H1 (cell line): ENCODE data around the gene ZNF568. TPM values are rescaled to one million over a fixed set of nuclear protein-coding genes. Genes with fewer than 3 reads are reported as not detected.

Experiments used
- CTCF ChIA-PET: fragments of 300-600 bp; sonication (Branson Sonifier 250); formaldehyde crosslinking; loops from one replicate; lab custom pipeline; 2021; ENCODE audit not compliant: partially characterized antibody; lab: Charles Lee
- POLR2A ChIA-PET: fragments of 300-600 bp; sonication (Branson Sonifier 250); formaldehyde crosslinking; loops from one replicate; lab custom pipeline; 2021; ENCODE audit warnings: inconsistent platforms; ENCODE audit not compliant: partially characterized antibody; lab: Charles Lee
- DNase-seq, 2 experiments: peaks; one replicate each; pipeline versions ENCODE4 v3.0.0 to v3.0.0-alpha.2; 2010 to 2022; ENCODE audit warnings: low spot score in 2 of 2, low read depth in 1 of 2, mixed read lengths in 1 of 2
- FAIRE-seq: peaks from 2 replicates; lab custom pipeline; 2011; peaks lifted over from hg19 to GRCh38; lab: Jason Lieb, UNC
- H2AFZ ChIP-seq: 2 replicates; pipeline ENCODE4 v1.8.1; 2012; ENCODE audit warnings: low read length, inconsistent platforms
- H2AK5ac ChIP-seq: 2 replicates; pipeline ENCODE4 v1.6.1; 2013; ENCODE audit warnings: low read depth, low read length
- H2BK120ac ChIP-seq: replicated peaks from 2 replicates; pipeline ENCODE3; 2013; ENCODE audit warnings: low read depth, low read length, inconsistent platforms
- H2BK12ac ChIP-seq: 2 replicates; pipeline ENCODE4 v1.6.1; 2013; ENCODE audit warnings: low read depth, low read length
- H2BK15ac ChIP-seq: 2 replicates; pipeline ENCODE4 v1.6.1; 2013; ENCODE audit warnings: low read length
- H2BK20ac ChIP-seq: 2 replicates; pipeline ENCODE4 v1.6.1; 2013; ENCODE audit warnings: low read length
- H2BK5ac ChIP-seq: 2 replicates; pipeline ENCODE4 v1.6.1; 2013; ENCODE audit warnings: low read depth, low read length
- H3K14ac ChIP-seq: 2 replicates; pipeline ENCODE4 v1.6.1; 2013; ENCODE audit warnings: inconsistent platforms; ENCODE audit not compliant: insufficient read length
- H3K18ac ChIP-seq: 2 replicates; pipeline ENCODE4 v1.6.1; 2013; ENCODE audit warnings: low read length; ENCODE audit errors: extremely low read depth
- H3K23ac ChIP-seq: 2 replicates; pipeline ENCODE4 v1.6.1; 2013; ENCODE audit warnings: inconsistent platforms; ENCODE audit not compliant: insufficient read length
- H3K23me2 ChIP-seq: 2 replicates; pipeline ENCODE4 v1.6.1; 2013; ENCODE audit warnings: low read depth, low read length
- H3K27ac ChIP-seq: 2 replicates; pipeline ENCODE4 v1.6.1; 2011; ENCODE audit warnings: low read depth, low read length, inconsistent platforms
- H3K27me3 ChIP-seq, 4 experiments: replicated peaks in 1 of 4; 1 replicate in 1 of 4; 2 replicates in 3 of 4; pipeline versions ENCODE4 v1.6.1 to v1.8.1; 2011 to 2013; ENCODE audit warnings: low read length in 3 of 4, mild to moderate bottlenecking in 3 of 4, inconsistent platforms in 2 of 4, mixed read lengths in 2 of 4, moderate library complexity in 1 of 4; ENCODE audit not compliant: control insufficient read depth in 3 of 4, insufficient read depth in 3 of 4; ENCODE audit errors: extremely low read depth in 1 of 4
- H3K36me3 ChIP-seq, 4 experiments: 2 replicates each; pipeline versions ENCODE4 v1.6.1 to v1.8.1; 2011 to 2013; ENCODE audit warnings: mild to moderate bottlenecking in 4 of 4, low read length in 3 of 4, moderate library complexity in 2 of 4, control low read depth in 1 of 4, inconsistent platforms in 1 of 4; ENCODE audit not compliant: insufficient read depth in 4 of 4, control insufficient read depth in 2 of 4
- H3K4ac ChIP-seq: replicated peaks from 2 replicates; pipeline ENCODE3; 2013; ENCODE audit warnings: low read length, low read depth, mixed read lengths, inconsistent platforms; ENCODE audit not compliant: insufficient read length
- H3K4me1 ChIP-seq, 4 experiments: replicated peaks in 1 of 4; 1 replicate in 1 of 4; 2 replicates in 3 of 4; pipeline versions ENCODE4 v1.6.1 to v1.8.1; 2011 to 2013; ENCODE audit warnings: low read length in 3 of 4, inconsistent platforms in 2 of 4, mixed read lengths in 1 of 4; ENCODE audit not compliant: insufficient read depth in 4 of 4, control insufficient read depth in 3 of 4
- H3K4me2 ChIP-seq, 2 experiments: 2 replicates each; pipeline versions ENCODE4 v1.6.1 to v1.8.1; 2011 to 2013; ENCODE audit warnings: low read depth in 2 of 2, low read length in 2 of 2, control low read depth in 1 of 2, inconsistent platforms in 1 of 2, mild to moderate bottlenecking in 1 of 2; ENCODE audit not compliant: insufficient read depth in 1 of 2
- H3K4me3 ChIP-seq, 4 experiments: fragments of 200-600, 300-600 bp in 1 of 4; sonication (generic), shearing (Covaris generic), sonication (Bioruptor Twin) in 1 of 4; 2 replicates each; pipeline versions ENCODE4 v1.5.1 to v1.8.1; 2011 to 2016; ENCODE audit warnings: low read length in 4 of 4, low read depth in 3 of 4, control low read depth in 2 of 4, inconsistent platforms in 2 of 4, mild to moderate bottlenecking in 2 of 4, mixed read lengths in 1 of 4, moderate library complexity in 1 of 4; ENCODE audit not compliant: insufficient read depth in 2 of 4; ENCODE audit errors: extremely low read depth in 1 of 4
- H3K56ac ChIP-seq: replicated peaks from 2 replicates; pipeline ENCODE3; 2013; ENCODE audit warnings: low read depth, mild to moderate bottlenecking, mixed read lengths, low read length, inconsistent platforms; ENCODE audit not compliant: insufficient read length
- H3K79me1 ChIP-seq: 2 replicates; pipeline ENCODE4 v1.6.1; 2013; ENCODE audit warnings: low read depth, low read length, control low read depth
- H3K79me2 ChIP-seq, 2 experiments: 2 replicates each; pipeline versions ENCODE4 v1.6.1 to v1.8.1; 2012 to 2013; ENCODE audit warnings: low read length in 2 of 2, mild to moderate bottlenecking in 2 of 2, inconsistent platforms in 1 of 2; ENCODE audit not compliant: insufficient read depth in 2 of 2, control insufficient read depth in 1 of 2
- H3K9ac ChIP-seq, 4 experiments: replicated peaks in 1 of 4; 1 replicate in 1 of 4; 2 replicates in 3 of 4; pipeline versions ENCODE4 v1.6.1 to v1.8.1; 2011 to 2013; ENCODE audit warnings: low read depth in 3 of 4, low read length in 3 of 4, control low read depth in 2 of 4, mild to moderate bottlenecking in 2 of 4, moderate library complexity in 2 of 4, inconsistent platforms in 1 of 4; ENCODE audit errors: extremely low read depth in 1 of 4
- H3K9me3 ChIP-seq, 2 experiments: 2 replicates each; pipeline versions ENCODE4 v1.6.1 to v1.8.1; 2012 to 2013; ENCODE audit warnings: mild to moderate bottlenecking in 2 of 2, moderate library complexity in 2 of 2, control low read depth in 1 of 2, inconsistent platforms in 1 of 2, low read depth in 1 of 2, low read length in 1 of 2, mixed read lengths in 1 of 2; ENCODE audit not compliant: insufficient read depth in 2 of 2
- H4K20me1 ChIP-seq, 2 experiments: replicated peaks in 1 of 2; 2 replicates each; pipeline versions ENCODE3 to v1.8.1; 2011 to 2013; ENCODE audit warnings: inconsistent platforms in 2 of 2, low read length in 2 of 2, mild to moderate bottlenecking in 1 of 2; ENCODE audit not compliant: insufficient read depth in 2 of 2, control insufficient read depth in 1 of 2
- H4K5ac ChIP-seq: 2 replicates; pipeline ENCODE4 v1.6.1; 2013; ENCODE audit warnings: low read length, low read depth, mixed read lengths, inconsistent platforms; ENCODE audit not compliant: insufficient read length
- H4K8ac ChIP-seq: 2 replicates; pipeline ENCODE4 v1.8.0; 2013; ENCODE audit warnings: mild to moderate bottlenecking, moderate library complexity, low read length, inconsistent platforms; ENCODE audit not compliant: insufficient read depth; ENCODE audit errors: extremely low read depth
- H4K91ac ChIP-seq: replicated peaks from 2 replicates; pipeline ENCODE3; 2013; ENCODE audit warnings: low read length, mixed read lengths, inconsistent platforms; ENCODE audit not compliant: insufficient read length
- ASH2L ChIP-seq: fragments of 200-600, 300-600 bp; sonication (generic); IDR thresholded peaks from one replicate; pipeline ENCODE4 v1.7.1; 2017; ENCODE audit warnings: low read length
- BCL11A ChIP-seq, 2 experiments: IDR thresholded peaks; one replicate each; pipeline ENCODE4 v1.6.1; 2011; ENCODE audit warnings: low read depth in 2 of 2, low read length in 2 of 2, mild to moderate bottlenecking in 2 of 2
- CTBP2 ChIP-seq: IDR thresholded peaks from 2 replicates; pipeline ENCODE4 v1.7.0; 2011; ENCODE audit warnings: borderline replicate concordance, mild to moderate bottlenecking, moderate library complexity, mixed read lengths, low read length; ENCODE audit not compliant: insufficient read depth, insufficient read length
- JUN ChIP-seq: IDR thresholded peaks from 2 replicates; pipeline ENCODE4 v1.6.1; 2011; ENCODE audit warnings: low read depth, mild to moderate bottlenecking, improper control_type of control experiment, low read length
- POLR2A ChIP-seq, 2 experiments: IDR thresholded peaks; 1 replicate in 1 of 2; 2 replicates in 1 of 2; pipeline ENCODE4 v1.6.1; 2011; ENCODE audit warnings: low read depth in 2 of 2, low read length in 2 of 2, mild to moderate bottlenecking in 2 of 2; ENCODE audit errors: control extremely low read depth in 1 of 2
- SAP30 ChIP-seq: fragments of 300-600 bp; sonication (generic); IDR thresholded peaks from 2 replicates; pipeline ENCODE4 v1.7.1; 2012; ENCODE audit warnings: low read length, moderate library complexity, mild to moderate bottlenecking, inconsistent platforms; ENCODE audit not compliant: insufficient read depth, insufficient replicate concordance
- SIX5 ChIP-seq: IDR thresholded peaks from 2 replicates; pipeline ENCODE4 v1.6.1; 2011; ENCODE audit warnings: mild to moderate bottlenecking, low read depth, low read length
- TAF1 ChIP-seq: IDR thresholded peaks from 2 replicates; pipeline ENCODE4 v1.6.1; 2011; ENCODE audit warnings: mild to moderate bottlenecking, low read depth, low read length
- TCF12 ChIP-seq: IDR thresholded peaks from 2 replicates; pipeline ENCODE4 v1.6.1; 2011; ENCODE audit warnings: low read depth, mild to moderate bottlenecking, low read length
- WGBS, 2 experiments: shearing (Covaris generic) in 1 of 2; methylation state at CpG; one replicate each; pipeline versions ENCODE4 v1.1.6 to v1.1.7; 2013 to 2015; ENCODE audit warnings: low lambda C conversion rate in 2 of 2, mixed read lengths in 2 of 2, inconsistent platforms in 1 of 2, low coverage in 1 of 2, missing lambda C conversion rate in 1 of 2; ENCODE audit not compliant: insufficient replicate concordance in 2 of 2, insufficient coverage in 1 of 2, insufficient read length in 1 of 2; ENCODE audit errors: extremely low coverage in 1 of 2, missing lambda C conversion rate in 1 of 2; 5-methylcytosine and 5-hydroxymethylcytosine counted together
- polyA plus RNA-seq, 7 experiments: library from polyadenylated mRNA; depleted of rRNA in 3 of 7; stranded (reverse) in 5 of 7; unstranded in 2 of 7; fragments of >200 nt in 5 of 7; fragments of 200-250 nt in 2 of 7; gene quantifications; 1 replicate in 5 of 7; 2 replicates in 1 of 7; 4 replicates in 1 of 7; pipeline versions ENCODE4 v1.2.1 to v1.2.3, GENCODE V29; 2011 to 2013; ENCODE audit warnings: missing spikeins in 2 of 7, mixed read lengths in 2 of 7
- total RNA-seq: library from RNA; stranded (reverse); fragmentation: NEBNext Ultra II Directional; extraction: Animal tissue kit (Norgen Biotek cat#: 25700); gene quantifications from 2 replicates; pipeline ENCODE4 v1.2.1, GENCODE V29; 2021

ZNF568 gene
- total and polyA plus RNA-seq, 2 of the 8 experiments (the other 6 are each of a cell fraction or from before 2014, with no cell fraction given) = 1.6 to 2.4 TPM

DNA sequence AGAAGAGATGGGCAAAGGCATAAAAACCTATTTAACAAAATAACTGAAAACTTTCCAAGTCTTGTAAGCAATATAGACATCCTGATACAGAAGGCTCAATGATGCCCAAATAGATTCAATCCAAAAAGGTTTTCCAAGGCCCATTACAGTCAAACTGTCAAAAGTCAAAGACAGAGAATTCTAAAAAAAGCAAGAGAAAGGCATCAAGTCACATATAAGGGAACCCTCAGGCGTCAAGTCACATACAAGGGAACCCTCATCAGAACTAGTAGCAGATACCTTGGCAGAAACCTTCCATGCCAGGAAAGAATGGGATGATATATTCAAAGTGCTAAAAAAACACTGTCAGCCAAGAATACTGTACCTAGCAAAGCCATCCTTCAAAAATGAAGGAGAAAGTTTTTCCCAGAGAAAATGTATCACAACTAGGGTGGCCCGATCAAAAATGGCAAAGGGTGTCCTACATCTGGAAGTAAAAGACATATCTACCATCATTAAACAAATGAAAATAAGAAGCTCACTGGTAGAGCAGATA is 21.2 kb upstream of the ZNF568 start:
- Histone ChIP-seq H2BK15ac (no peak overlapping the region), H2BK12ac (no peak overlapping the region), H3K27me3 (no peaks in the 10 kb centered on the region), H3K79me2 (no peaks in the 10 kb centered on the region), H4K20me1 (no peaks in the 10 kb centered on the region), H4K91ac (no peak overlapping the region), H3K23me2 (no peaks in the 10 kb centered on the region), H4K8ac (no peak overlapping the region), H3K14ac (no peak overlapping the region), H3K36me3 (peaks cover 3 to 45% (median 23%) of the 10 kb centered on the region in 4 experiments), H2BK20ac (no peak overlapping the region), H2BK120ac (no peak overlapping the region), H3K9ac (no peak overlapping the region), H2AFZ (no peak overlapping the region), H3K4me1 (no peaks in the 10 kb centered on the region), H3K27ac (no peak overlapping the region), H3K4ac (no peak overlapping the region), H4K5ac (no peak overlapping the region), H3K4me2 (no peak overlapping the region), H2AK5ac (no peak overlapping the region), H3K23ac (no peak overlapping the region), H2BK5ac (no peak overlapping the region), H3K4me3 (no peak overlapping the region), H3K56ac (no peak overlapping the region), H3K18ac (no peak overlapping the region), H3K9me3 (peaks cover 57 to 69% of the 10 kb centered on the region in 2 experiments), H3K79me1 (no peaks in the 10 kb centered on the region)
- no peak for FAIRE-seq
- WGBS, 2 experiments = 94% methylated on average over 2 of the region's 2 CpGs; no CpG with 5 or more reads in 1 of the 2 experiments
- DNase-seq = no peak
- POLR2A ChIA-PET = no interaction called here
- CTCF ChIA-PET = no interaction called here
- no peak for TF ChIP-seq POLR2A (IDR thresholded peaks at IDR 0.05; ENCODE audit: control extremely low read depth in 1 of 2, low read depth in 2 of 2, low read length in 2 of 2)
- TF ChIP-seq TAF1 = no peak
- no peak for TF ChIP-seq SIX5
- TF ChIP-seq ASH2L = no peak
- no peak for TF ChIP-seq TCF12
- TF ChIP-seq CTBP2 = no peak
- no peak for TF ChIP-seq SAP30
- TF ChIP-seq BCL11A (IDR thresholded peaks at IDR 0.05; ENCODE audit: low read depth in 2 of 2, low read length in 2 of 2) = no peak
- TF ChIP-seq JUN = no peak
